Forelimb muscle (tissue), 1 donor: ENCODE data around the gene TTLL13. TPM values are rescaled to one million over a fixed set of nuclear protein-coding genes. Genes with fewer than 3 reads are reported as not detected.
A peak's percentile ranks its signal among the peaks of the same experiment; 100 is the strongest.

Experiments
- DNase-seq: peaks from one replicate; pipeline ENCODE4 v3.0.0-alpha.2; 2013; ENCODE audit warnings: low read depth
- polyA plus RNA-seq: library from polyadenylated mRNA; unstranded; fragments of 120-200 nt; gene quantifications from one replicate; pipeline ENCODE4 v1.2.1, GENCODE V29; 2013; ENCODE audit not compliant: insufficient read length

Gene TTLL13
- polyA plus RNA-seq, 1 donor = 0.20 TPM

GRCh38 chr15:90214553-90215196, 34.7 kb upstream of the TTLL13 start:
- no peak for DNase-seq

GRCh38 chr15:90217671-90218394, 31.5 kb upstream of the TTLL13 start:
- DNase-seq = no peak

GRCh38 chr15:90219421-90220141, 29.8 kb upstream of the TTLL13 start:
- no peak for DNase-seq

GRCh38 chr15:90221246-90221900, 28.0 kb upstream of the TTLL13 start:
- DNase-seq = no peak

- DNase-seq = no peak
Observed at GRCh38 chr15:90222547-90222946, 26.8 kb upstream of the TTLL13 start.

- DNase-seq = no peak
Observed at GRCh38 chr15:90223441-90224165, 25.8 kb upstream of the TTLL13 start.

GRCh38 chr15:90225047-90225446, 24.3 kb upstream of the TTLL13 start:
- DNase-seq = no peak

- DNase-seq = no peak
Observed at GRCh38 chr15:90225504-90226234, 23.7 kb upstream of the TTLL13 start.

- DNase-seq = no peak
Observed at GRCh38 chr15:90227336-90227735, 22.0 kb upstream of the TTLL13 start.

- no peak for DNase-seq
Observed at GRCh38 chr15:90227816-90228772, 21.3 kb upstream of the TTLL13 start.

- no peak for DNase-seq
Observed at GRCh38 chr15:90228960-90229359, 20.4 kb upstream of the TTLL13 start.

- no peak for DNase-seq
Observed at GRCh38 chr15:90230071-90230494, 19.3 kb upstream of the TTLL13 start.

GRCh38 chr15:90230610-90231009, 18.7 kb upstream of the TTLL13 start:
- DNase-seq = no peak

GRCh38 chr15:90231028-90232017, 18.0 kb upstream of the TTLL13 start:
- no peak for DNase-seq

GRCh38 chr15:90232196-90232595, 17.2 kb upstream of the TTLL13 start:
- DNase-seq = no peak

GRCh38 chr15:90232941-90233386, 16.4 kb upstream of the TTLL13 start:
- no peak for DNase-seq

- DNase-seq = peak; percentile 81
Observed at GRCh38 chr15:90233387-90234095, 15.8 kb upstream of the TTLL13 start, which contains the start of gene CIB1. Gene CIB1, minus strand, starts transcription at chr15:90233941. Its CDS starts 56 bp downstream, at chr15:90233885.
